Spleen (tissue), 7 donors: ENCODE results near the gene DYRK1A.

Experiments used
- CTCF ChIP-seq, 11 experiments: fragments of 200-600 bp in 7 of 11; fragments of 450-650 bp in 4 of 11; sonication (generic) in 4 of 11; IDR thresholded peaks in 8 of 11; conservative IDR thresholded peaks in 3 of 11; 1 replicate in 7 of 11; 2 replicates in 4 of 11; pipeline versions ENCODE4 v1.4.0 to v1.8.0; 2016 to 2021; ENCODE audit warnings: antibody characterized with exemption in 11 of 11, inconsistent platforms in 4 of 11, mild to moderate bottlenecking in 1 of 11
- POLR2A ChIP-seq, 3 donors: fragments of 450-650 bp; IDR thresholded peaks; one replicate each; pipeline ENCODE4 v1.5.1; 2017; ENCODE audit warnings: antibody characterized with exemption in 3 of 3, mild to moderate bottlenecking in 1 of 3
- POLR2AphosphoS5 ChIP-seq, 3 donors: sonication (generic); formaldehyde crosslinking; IDR thresholded peaks; one replicate each; pipeline ENCODE4 v1.5.1; 2017; ENCODE audit warnings: antibody characterized with exemption in 3 of 3
- donor health status: DM: no; HTN: no; CAD: no; lungs with moderate emphysema.
- donor health status: DM: no; HTN: no; CAD: no.
- donor health status: DM: no; HTN: no; CAD: no.

GRCh38 chr21:37410639-37411038 is 44.1 kb downstream of the DYRK1A start:
- TF ChIP-seq POLR2AphosphoS5 (IDR thresholded peaks at IDR 0.05): no peak
- TF ChIP-seq CTCF (IDR thresholded peaks at IDR 0.05 in 8 of 11, conservative IDR thresholded peaks at IDR 0.05 in 3 of 11): no peak
- no peak for TF ChIP-seq POLR2A (IDR thresholded peaks at IDR 0.05)
